Type B pancreatic cell (in vitro differentiated cells): Measurements from ENCODE around the gene CFAP97. TPM values are rescaled to one million over a fixed set of nuclear protein-coding genes. Genes with fewer than 3 reads are reported as not detected.
"Not testable (repeated sequence)": the region's sequence is repeated elsewhere in the genome, so short reads cannot be mapped to it uniquely, and the experiment has no call there.

Source experiments
- DNase-seq: peaks from one replicate; pipeline ENCODE4 v3.0.0; 2021; ENCODE audit warnings: mixed read lengths; ENCODE audit not compliant: unreplicated experiment; ENCODE audit errors: extremely low spot score
- H3K27ac Mint-ChIP-seq: 2 replicates; pipeline ENCODE4 v1.8.0; 2021; ENCODE audit warnings: mild to moderate bottlenecking, mixed read lengths
- H3K27me3 Mint-ChIP-seq: 2 replicates; pipeline ENCODE4 v1.8.0; 2021; ENCODE audit warnings: mixed read lengths
- H3K36me3 Mint-ChIP-seq: 2 replicates; pipeline ENCODE4 v1.8.0; 2021; ENCODE audit warnings: mixed read lengths
- H3K4me1 Mint-ChIP-seq: one replicate; pipeline ENCODE4 v1.8.0; 2021; ENCODE audit warnings: mixed read lengths; ENCODE audit not compliant: unreplicated experiment
- H3K4me3 Mint-ChIP-seq: 2 replicates; pipeline ENCODE4 v1.8.0; 2021; ENCODE audit warnings: mild to moderate bottlenecking, mixed read lengths
- H3K9me3 Mint-ChIP-seq: 2 replicates; pipeline ENCODE4 v1.8.0; 2021; ENCODE audit warnings: mixed read lengths
- total RNA-seq: library from RNA; stranded (reverse); gene quantifications from 2 replicates; pipeline ENCODE4 v1.2.1, GENCODE V29; 2021; ENCODE audit warnings: low replicate concordance
- TF ChIP-seq, protein P1 (sequence below): fragments of 200-600 bp; sonication (generic); conservative IDR thresholded peaks from 2 replicates; pipeline ENCODE4 v1.5.0; 2021; ENCODE audit warnings: antibody characterized with exemption, mild to moderate bottlenecking

Gene CFAP97
- total RNA-seq, 1 donor from 2014 or later: 21.6 TPM

DNA sequence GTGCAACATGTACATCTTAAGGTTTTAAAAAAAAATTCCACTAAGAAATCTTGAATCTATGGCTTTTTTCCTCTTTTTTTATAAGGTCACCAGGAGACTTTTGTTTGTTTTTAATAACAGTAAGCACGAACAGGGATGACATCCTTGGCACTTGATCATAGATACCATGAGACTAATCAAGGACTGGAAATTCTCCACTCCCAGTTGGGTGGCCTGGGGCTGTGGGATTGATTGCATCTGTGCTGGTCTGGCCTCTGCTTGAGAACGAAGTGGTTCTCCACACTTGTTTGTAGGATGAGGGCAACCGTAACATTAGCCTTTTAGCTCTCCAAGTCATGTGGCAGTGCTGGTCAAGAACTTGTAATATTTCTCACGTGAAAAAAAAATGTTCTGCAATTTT is 41.0 kb upstream of the CFAP97 start:
- Mint-ChIP-seq H3K27me3 (no peaks in the 10 kb centered on the region), H3K4me3 (no peak overlapping the region), H3K36me3 (peaks cover 4% of the 10 kb centered on the region), H3K9me3 (no peaks in the 10 kb centered on the region), H3K27ac (no peak overlapping the region), H3K4me1 (no peaks in the 10 kb centered on the region)
- TF ChIP-seq, protein P1, sequence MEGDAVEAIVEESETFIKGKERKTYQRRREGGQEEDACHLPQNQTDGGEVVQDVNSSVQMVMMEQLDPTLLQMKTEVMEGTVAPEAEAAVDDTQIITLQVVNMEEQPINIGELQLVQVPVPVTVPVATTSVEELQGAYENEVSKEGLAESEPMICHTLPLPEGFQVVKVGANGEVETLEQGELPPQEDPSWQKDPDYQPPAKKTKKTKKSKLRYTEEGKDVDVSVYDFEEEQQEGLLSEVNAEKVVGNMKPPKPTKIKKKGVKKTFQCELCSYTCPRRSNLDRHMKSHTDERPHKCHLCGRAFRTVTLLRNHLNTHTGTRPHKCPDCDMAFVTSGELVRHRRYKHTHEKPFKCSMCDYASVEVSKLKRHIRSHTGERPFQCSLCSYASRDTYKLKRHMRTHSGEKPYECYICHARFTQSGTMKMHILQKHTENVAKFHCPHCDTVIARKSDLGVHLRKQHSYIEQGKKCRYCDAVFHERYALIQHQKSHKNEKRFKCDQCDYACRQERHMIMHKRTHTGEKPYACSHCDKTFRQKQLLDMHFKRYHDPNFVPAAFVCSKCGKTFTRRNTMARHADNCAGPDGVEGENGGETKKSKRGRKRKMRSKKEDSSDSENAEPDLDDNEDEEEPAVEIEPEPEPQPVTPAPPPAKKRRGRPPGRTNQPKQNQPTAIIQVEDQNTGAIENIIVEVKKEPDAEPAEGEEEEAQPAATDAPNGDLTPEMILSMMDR: no peak
- no peak for DNase-seq

DNA sequence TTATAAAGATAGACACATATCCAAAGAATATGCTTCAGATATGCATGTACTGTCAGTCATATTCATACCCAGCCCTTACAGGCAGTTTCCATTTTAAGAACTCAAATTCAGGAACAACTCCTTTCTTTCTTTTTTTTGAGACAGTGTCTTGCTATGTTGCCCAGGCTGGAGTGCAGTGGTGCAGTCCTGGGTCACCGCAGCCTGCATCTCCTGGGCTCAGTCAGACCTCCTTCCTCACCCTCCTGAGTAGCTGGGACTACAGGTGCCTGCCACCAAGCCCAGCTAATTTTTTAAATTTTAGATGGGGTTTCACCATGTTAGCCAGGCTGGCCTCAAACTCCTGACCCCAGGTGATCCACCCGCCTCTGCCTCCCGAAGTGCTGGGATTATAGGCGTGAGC is 40.1 kb upstream of the CFAP97 start:
- no peaks in the 10 kb centered on the region for H3K9me3 Mint-ChIP-seq
- H3K4me3 Mint-ChIP-seq: no peak overlapping the region
- H3K36me3 Mint-ChIP-seq: peaks cover 3% of the 10 kb centered on the region
- no peaks in the 10 kb centered on the region for H3K27me3 Mint-ChIP-seq
- H3K4me1 Mint-ChIP-seq: no peaks in the 10 kb centered on the region
- DNase-seq: no peak
- no peak overlapping the region for H3K27ac Mint-ChIP-seq
- TF ChIP-seq, protein P1: no peak

DNA sequence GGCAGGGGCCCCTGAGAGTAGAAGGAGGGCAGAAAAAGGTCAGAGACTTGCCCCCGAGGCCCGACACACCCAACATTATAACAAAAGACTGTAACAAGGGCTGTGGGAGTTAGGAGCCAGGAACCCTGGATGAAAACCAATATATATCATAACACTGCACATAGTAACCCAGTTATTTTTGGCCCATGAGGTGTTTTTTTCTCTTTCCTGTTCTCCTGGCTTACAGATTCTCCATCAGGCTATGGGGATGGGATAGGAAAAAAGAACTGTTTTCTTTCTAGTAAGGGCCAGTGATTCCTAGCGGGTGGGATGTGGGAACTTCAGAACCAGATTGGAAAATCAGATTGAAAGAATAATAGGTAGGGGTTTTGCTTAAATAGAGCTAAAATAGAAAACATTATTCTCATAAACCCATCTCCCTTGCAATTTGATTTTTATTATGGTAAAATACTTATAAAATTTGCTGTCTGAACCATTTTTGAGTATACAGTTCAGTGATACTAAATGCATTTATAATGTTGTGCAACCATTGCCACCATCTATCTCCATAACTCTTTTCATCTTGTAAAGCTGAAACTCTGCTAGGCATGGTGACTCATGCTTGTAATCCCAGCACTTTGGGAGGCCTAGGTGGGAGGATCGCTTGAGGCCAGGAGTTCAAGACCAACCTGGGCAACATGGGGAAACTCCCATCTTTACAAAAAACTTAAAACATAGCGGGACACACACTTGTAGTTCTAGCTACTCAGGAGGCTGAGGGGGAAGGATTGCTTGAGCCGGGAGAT is 39.1 kb upstream of the CFAP97 start:
- Mint-ChIP-seq H3K36me3 (no peaks in the 10 kb centered on the region), H3K4me1 (no peaks in the 10 kb centered on the region), H3K27me3 (no peaks in the 10 kb centered on the region), H3K9me3 (no peaks in the 10 kb centered on the region), H3K27ac (no peak overlapping the region), H3K4me3 (no peak overlapping the region)
- TF ChIP-seq, protein P1: no peak
- no peak for DNase-seq

DNA sequence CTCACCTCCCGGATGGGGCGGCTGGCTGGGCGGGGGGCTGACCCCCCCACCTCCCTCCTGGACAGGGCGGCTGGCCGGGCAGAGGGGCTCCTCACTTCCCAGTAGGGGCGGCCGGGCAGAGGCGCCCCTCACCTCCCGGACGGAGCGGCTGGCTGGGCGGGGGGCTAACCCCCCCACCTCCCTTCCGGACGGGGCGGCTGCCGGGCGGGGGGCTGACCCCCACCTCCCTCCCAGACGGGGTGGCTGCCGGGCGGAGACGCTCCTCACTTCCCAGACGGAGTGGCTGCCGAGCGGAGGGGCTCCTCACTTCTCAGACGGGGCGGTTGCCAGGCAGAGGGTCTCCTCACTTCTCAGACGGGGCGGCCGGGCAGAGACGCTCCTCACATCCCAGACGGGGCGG is 36.7 kb upstream of the CFAP97 start:
- not testable (repeated sequence) for H3K4me1 Mint-ChIP-seq, H3K9me3 Mint-ChIP-seq, H3K36me3 Mint-ChIP-seq, H3K4me3 Mint-ChIP-seq, H3K27ac Mint-ChIP-seq, DNase-seq, H3K27me3 Mint-ChIP-seq

DNA sequence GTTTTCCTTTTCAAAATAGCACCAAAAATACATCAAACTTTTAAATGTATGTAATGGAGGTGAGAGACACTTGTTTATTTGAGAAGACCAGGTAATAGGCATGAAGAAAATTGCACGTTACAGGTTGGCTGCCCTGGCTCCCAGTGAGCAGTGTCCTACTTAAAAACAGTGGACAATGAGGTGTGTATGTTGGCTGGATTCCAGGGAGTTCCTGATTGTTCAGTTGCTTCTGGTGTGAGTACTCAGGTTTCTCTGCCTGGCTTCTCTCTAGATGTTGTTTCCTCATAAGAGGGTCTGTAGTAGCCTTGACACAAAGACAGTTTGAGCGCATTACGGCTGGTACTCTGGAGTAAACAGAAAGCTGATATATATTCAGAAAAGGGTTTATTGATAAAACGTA is 35.0 kb upstream of the CFAP97 start:
- no peak overlapping the region for H3K27ac Mint-ChIP-seq
- peaks cover 6% of the 10 kb centered on the region for H3K4me1 Mint-ChIP-seq
- no peak for DNase-seq
- TF ChIP-seq, protein P1: no peak
- no peak overlapping the region for H3K4me3 Mint-ChIP-seq
- no peaks in the 10 kb centered on the region for H3K9me3 Mint-ChIP-seq
- H3K27me3 Mint-ChIP-seq: no peaks in the 10 kb centered on the region
- no peaks in the 10 kb centered on the region for H3K36me3 Mint-ChIP-seq

DNA sequence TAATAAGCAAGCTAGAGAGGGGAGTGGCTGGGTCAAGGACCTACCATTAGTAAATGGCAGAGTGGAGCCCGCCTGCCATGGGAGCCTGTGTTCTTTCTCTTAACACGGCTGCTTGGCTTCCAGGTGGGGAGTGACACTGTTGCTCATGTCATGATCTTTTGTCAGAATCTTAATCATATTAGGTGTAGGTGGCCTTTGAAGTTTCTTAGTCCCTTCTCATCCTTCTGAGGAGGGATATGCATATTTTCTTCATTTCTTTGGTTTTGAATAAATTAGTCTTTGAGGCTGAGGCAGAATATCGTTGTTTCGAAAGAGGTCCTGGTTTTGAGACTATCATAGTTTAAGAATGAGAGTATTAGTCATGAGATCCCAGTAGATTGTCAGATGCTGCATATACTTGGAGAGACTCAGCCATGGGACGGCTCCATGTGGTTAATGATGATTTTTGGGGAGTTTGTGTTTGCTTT is 34.4 kb upstream of the CFAP97 start:
- no peak overlapping the region for H3K4me3 Mint-ChIP-seq
- no peak overlapping the region for H3K27ac Mint-ChIP-seq
- no peak for DNase-seq
- no peaks in the 10 kb centered on the region for H3K9me3 Mint-ChIP-seq
- TF ChIP-seq, protein P1: no peak
- H3K27me3 Mint-ChIP-seq: no peaks in the 10 kb centered on the region
- H3K36me3 Mint-ChIP-seq: no peaks in the 10 kb centered on the region
- peaks cover 6% of the 10 kb centered on the region for H3K4me1 Mint-ChIP-seq
